GM21367 (cell line): Measurements from ENCODE around the gene NXF1.
A peak's percentile ranks its signal among the peaks of the same experiment; 100 is the strongest.
"Not testable (repeated sequence)": the region's sequence is repeated elsewhere in the genome, so short reads cannot be mapped to it uniquely, and the experiment has no call there.

Experiments
- ATAC-seq: cut with Tn5 transposase; IDR thresholded peaks from one replicate; pipeline ENCODE4 v1.9.1; 2021; ENCODE audit not compliant: unreplicated experiment

The NXF1 gene

GRCh38 chr11:62788991-62789390, 16.2 kb downstream of the NXF1 start:
- no peak for ATAC-seq

DNA sequence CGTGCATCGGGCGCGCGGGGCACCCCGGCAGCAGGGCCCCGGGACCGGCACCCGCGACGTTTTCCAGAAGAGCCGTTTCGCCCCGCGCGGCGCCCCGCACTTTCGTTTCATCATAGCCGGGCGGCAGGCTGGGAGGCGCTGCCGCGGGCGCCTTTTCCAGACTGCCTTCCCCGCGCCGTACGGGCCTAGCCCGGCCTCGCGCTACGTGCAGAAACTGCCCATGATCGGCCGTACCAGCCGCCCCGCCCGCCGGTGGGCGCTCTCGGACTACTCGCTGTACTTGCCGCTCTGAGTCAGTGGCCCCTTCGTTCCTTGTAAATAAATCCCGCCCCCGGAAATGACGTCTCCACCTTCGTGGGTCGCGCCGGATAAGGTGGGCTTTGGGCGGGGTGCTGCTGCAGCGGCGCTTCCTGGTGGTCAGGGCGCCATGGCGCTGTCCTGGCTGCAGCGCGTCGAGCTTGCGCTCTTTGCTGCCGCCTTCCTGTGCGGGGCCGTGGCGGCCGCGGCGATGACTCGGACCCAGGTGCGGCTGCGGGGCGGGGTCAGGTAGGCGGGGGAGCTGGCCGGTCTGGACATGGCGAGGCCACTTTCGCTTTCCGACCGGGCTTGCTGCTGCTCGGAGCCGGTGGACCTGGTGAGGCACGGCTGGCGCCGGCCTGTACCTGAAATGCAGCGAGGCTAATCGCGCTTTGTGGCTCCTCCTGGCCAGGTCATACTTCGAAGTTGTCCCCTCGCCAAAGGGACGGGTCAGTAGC, 18.1 kb downstream of the NXF1 start, which contains the start of gene TMEM179B:
Gene TMEM179B, plus strand, starts transcription at position 398 of the 755 bp plus-strand sequence. Its CDS starts 30 bp downstream, at position 428.
- ATAC-seq: peak; percentile 61

GRCh38 chr11:62786318-62787004, 18.8 kb downstream of the NXF1 start:
- peak; percentile 52 for ATAC-seq

- ATAC-seq: no peak
Observed at GRCh38 chr11:62782753-62783152, 22.5 kb downstream of the NXF1 start.

GRCh38 chr11:62778441-62778840, 26.8 kb downstream of the NXF1 start:
- no peak for ATAC-seq

DNA sequence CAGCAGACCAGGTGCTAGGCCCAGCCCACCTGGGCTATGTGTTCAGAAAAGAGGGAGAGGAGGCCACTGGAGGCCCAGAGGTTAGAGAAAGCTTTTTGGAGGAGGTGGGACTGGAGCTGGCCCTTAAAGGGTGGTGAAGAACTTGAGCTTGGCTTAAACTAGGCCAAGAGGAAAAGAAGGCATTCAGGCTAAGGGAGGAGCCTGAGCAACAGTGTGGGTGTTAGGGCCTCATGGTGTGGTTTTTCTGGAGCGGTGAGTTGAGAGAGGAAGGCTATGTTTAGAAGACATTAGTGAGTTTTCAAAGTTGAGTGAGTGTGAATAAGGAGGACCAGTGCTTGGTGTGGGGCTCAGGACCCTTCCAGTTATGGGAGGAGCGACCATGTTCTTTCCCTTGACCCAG, 27.9 kb downstream of the NXF1 start:
- ATAC-seq: no peak

GRCh38 chr11:62775646-62776045, 29.6 kb downstream of the NXF1 start:
- ATAC-seq: no peak

DNA sequence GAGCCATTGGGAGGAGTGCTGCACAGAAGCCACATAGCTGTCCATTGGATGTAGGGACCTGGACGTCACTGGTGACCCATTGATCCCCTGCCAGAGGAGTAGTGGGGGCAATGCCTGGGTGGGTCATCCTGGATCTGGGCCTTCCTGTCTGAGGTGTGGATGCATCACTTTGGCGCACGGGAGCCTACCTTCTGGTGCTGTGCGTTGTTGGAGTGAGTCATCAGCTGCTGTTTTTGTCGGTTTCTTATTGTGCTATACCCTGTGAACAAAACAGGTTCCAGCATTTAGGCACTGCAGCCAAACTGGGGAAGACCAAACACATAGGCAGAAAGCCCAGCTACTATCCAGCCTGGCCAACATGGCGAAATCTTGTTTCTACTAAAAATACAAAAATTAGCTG, 30.8 kb downstream of the NXF1 start:
- no peak for ATAC-seq

- peak; percentile 65 for ATAC-seq
Observed at GRCh38 chr11:62771144-62772021, 33.9 kb downstream of the NXF1 start, which contains the start of gene TAF6L. Gene TAF6L (plus strand): TSS chr11:62771396. CDS start chr11:62775784, 4,388 bp downstream.

GRCh38 chr11:62770778-62771143, 34.5 kb downstream of the NXF1 start:
- ATAC-seq: no peak

- not testable (repeated sequence) for ATAC-seq
Observed at GRCh38 chr11:62760867-62761227, 44.4 kb downstream of the NXF1 start.

- ATAC-seq: no peak
Observed at GRCh38 chr11:62757846-62758788, 47.1 kb downstream of the NXF1 start.

GRCh38 chr11:62755086-62755615, 50.1 kb downstream of the NXF1 start:
- ATAC-seq: no peak

DNA sequence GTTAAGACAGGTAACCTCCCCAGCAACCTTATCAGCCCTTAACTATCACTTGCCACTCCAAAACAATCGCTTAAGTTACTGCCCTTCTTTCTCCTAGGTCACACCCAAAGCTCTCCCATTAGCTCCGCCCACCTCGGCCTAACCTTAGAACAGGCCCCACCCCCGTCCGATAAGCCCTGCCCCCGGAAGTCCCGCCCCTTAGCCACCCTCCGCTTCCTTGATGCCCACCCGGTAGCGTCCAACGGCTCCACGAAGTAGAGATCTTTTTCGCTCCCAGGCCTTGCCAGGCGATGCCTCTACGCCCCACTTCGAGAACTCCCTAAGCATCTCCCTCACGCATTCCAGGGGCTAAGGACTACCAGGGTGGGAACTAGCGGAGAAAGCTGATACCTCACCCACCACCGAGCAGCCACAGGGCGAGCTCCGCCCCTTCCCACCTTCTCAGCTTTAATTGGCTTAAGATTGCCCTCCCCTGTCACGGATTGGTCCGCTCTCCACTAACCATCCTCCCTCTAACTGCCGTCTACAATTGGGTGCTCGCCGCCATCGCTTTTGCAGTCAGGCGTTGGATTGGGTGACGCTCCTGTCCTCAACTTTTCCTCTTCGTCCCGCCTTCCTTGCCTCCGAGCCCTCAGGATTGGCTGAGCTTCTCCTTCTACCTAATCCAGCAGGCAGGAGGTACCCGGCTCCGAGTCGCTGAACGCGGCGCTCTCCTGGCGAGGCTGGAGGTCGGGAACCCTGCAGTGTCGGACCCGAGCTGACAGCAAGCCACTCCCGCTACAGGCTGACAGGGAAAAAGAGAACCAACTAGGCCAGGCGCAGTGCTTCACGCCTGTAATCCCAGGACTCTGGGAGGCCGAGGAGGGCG, 51.3 kb downstream of the NXF1 start, which contains the start of gene ZBTB3:
Gene ZBTB3, minus strand, starts transcription at position 425 of the 868 bp plus-strand sequence. CDS start 496 bp downstream, outside the sequence.
- ATAC-seq: peak; percentile 95

DNA sequence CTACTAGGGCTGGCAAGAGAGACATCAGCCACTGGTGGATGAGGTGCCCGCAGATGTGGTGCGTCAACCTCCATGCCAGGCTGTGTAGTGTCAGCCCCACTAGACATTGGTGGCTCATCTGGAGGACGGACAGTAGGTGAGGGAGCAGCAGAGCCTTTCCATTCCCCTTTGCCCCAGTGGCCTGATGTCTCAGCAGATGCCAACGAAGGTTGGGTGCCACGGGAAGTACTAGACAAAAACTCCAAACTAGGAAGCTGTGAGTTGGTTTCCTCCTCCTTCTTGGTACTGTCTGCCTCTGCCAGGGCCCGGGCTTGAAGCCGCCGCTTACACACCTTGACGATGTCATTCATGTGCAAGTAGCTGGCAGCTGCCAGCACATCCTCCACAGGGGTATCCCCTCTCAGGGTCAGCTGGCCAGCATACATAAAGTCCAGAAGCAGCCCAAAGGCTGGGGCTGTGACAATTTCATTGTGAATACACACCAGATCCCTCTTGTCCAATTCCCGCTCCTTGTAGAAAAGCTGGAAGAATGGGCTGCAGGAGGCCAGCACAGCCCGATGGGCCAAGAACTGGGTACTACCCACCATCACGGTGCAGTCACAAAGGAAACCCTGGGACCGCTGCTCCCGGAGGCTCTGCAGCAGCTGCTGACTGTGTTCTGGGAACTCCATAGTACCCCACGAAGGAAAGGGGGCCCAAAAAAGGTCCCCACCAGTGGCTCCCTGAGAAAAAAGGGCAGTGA, 52.1 kb downstream of the NXF1 start:
- ATAC-seq: no peak

DNA sequence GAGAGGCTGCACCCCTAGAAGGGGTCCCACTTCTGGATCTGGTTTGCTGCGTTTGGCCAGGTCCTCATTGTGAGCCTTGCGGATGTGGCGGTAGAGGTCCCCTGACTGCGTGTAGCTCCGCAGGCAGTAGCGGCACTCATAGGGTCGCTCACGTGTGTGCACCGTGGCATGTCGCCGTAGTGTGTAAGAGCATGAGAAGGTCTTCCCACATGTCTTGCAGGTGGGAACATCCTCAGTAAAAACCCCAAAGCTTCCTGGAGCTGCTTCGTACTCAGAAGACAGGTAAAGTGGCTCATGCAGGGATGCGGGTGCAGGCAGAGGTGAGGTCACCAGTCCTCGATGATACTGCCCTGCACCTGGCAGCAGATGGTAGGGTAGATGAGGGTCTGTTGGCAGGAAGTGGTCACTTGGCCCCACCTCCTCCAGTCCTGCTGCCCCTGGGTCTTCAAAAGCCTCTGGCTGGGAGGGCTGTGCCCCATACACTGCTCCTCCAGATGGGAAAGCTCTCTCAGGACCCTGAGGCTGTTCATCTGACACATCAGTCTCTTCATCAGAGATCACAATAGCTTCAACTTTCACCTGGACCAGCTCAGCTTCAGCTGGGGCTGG, 53.0 kb downstream of the NXF1 start:
- no peak for ATAC-seq

DNA sequence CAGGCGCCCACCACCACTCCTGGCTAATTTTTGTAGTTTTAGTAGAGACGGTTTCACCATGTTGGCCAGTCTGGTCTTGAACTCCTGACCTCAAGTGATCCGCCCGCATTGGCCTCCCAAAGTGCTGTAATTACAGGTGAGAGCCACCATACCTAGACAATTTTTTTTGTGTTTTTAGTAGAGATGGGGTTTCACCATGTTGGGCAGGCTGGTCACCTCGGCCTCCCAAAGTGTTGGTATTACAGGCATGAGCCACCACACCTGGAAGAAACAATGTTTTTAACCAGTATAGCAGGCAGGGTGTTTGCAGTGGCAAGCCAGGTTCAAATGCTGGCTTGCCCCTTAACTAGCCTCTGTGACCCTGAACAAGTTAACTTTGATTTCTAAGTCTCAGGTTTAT, 55.3 kb downstream of the NXF1 start:
- ATAC-seq: not testable (repeated sequence)
